Measurements from ENCODE around the gene ADCK2.

The ADCK2 gene

GRCh38 chr7:140631602-140632001, 41.1 kb upstream of the ADCK2 start:
- no peak for DNase-seq
- no peaks in the 10 kb centered on the region for H3K4me1 ChIP-seq (ENCODE audit: control extremely low read depth in 1 of 4, control insufficient read depth in 4 of 4, insufficient read depth in 4 of 4, low read length in 3 of 4)
- H3K27me3 ChIP-seq (replicated peaks in 2 of 5; ENCODE audit: control insufficient read depth in 4 of 5, insufficient read depth in 5 of 5, low read length in 4 of 5): peaks cover 0 to 15% (median 8%) of the 10 kb centered on the region in 5 experiments
- ChIA-PET CTCF (no interaction called here), POLR2A (no interaction called here)
- H3K36me3 ChIP-seq (ENCODE audit: control insufficient read depth in 4 of 4, insufficient read depth in 4 of 4, low read length in 3 of 4): no peaks in the 10 kb centered on the region
- no peak overlapping the region for H3K4me3 ChIP-seq (ENCODE audit: control insufficient read depth in 1 of 7, extremely low read depth in 1 of 7, insufficient read depth in 4 of 7, low read depth in 2 of 7, low read length in 6 of 7)
- no peaks in the 10 kb centered on the region for H3K9me3 ChIP-seq (ENCODE audit: control extremely low read depth in 1 of 5, control insufficient read depth in 4 of 5, insufficient read depth in 2 of 5, low read depth in 1 of 5, low read length in 4 of 5)
- H3K27ac ChIP-seq (ENCODE audit: insufficient read depth in 1 of 2, low read depth in 1 of 2, low read length in 2 of 2, poor library complexity in 1 of 2, severe bottlenecking in 2 of 2): no peak overlapping the region
- WGBS (ENCODE audit: insufficient coverage): 86% methylated on average over 7 of the region's 7 CpGs

- DNase-seq: no peak
- H3K27me3 ChIP-seq (replicated peaks in 2 of 5; ENCODE audit: control insufficient read depth in 4 of 5, insufficient read depth in 5 of 5, low read length in 4 of 5): peaks cover 0 to 45% (median 27%) of the 10 kb centered on the region in 5 experiments
- H3K4me3 ChIP-seq (ENCODE audit: control insufficient read depth in 1 of 7, extremely low read depth in 1 of 7, insufficient read depth in 4 of 7, low read depth in 2 of 7, low read length in 6 of 7): no peak overlapping the region
- 94% methylated on average over 5 of the region's 5 CpGs for WGBS (ENCODE audit: insufficient coverage)
- H3K27ac ChIP-seq (ENCODE audit: insufficient read depth in 1 of 2, low read depth in 1 of 2, low read length in 2 of 2, poor library complexity in 1 of 2, severe bottlenecking in 2 of 2): no peak overlapping the region
- H3K36me3 ChIP-seq (ENCODE audit: control insufficient read depth in 4 of 4, insufficient read depth in 4 of 4, low read length in 3 of 4): no peaks in the 10 kb centered on the region
- H3K9me3 ChIP-seq (ENCODE audit: control extremely low read depth in 1 of 5, control insufficient read depth in 4 of 5, insufficient read depth in 2 of 5, low read depth in 1 of 5, low read length in 4 of 5): no peaks in the 10 kb centered on the region
- peaks cover 0 to 12% (median 9%) of the 10 kb centered on the region in 4 experiments for H3K4me1 ChIP-seq (ENCODE audit: control extremely low read depth in 1 of 4, control insufficient read depth in 4 of 4, insufficient read depth in 4 of 4, low read length in 3 of 4)
- CTCF ChIA-PET: interaction anchor here (0.9 to 1.0 kb wide), 2 partner anchors 18 to 117 kb away, joined by 3 read pairs; no protein-coding TSS in a partner anchor
- POLR2A ChIA-PET: no interaction called here
These were observed 37.4 kb upstream of the ADCK2 start for GRCh38 chr7:140635345-140635744.

GRCh38 chr7:140635816-140636215, 36.9 kb upstream of the ADCK2 start:
- peaks cover 0 to 14% (median 11%) of the 10 kb centered on the region in 4 experiments for H3K4me1 ChIP-seq (ENCODE audit: control extremely low read depth in 1 of 4, control insufficient read depth in 4 of 4, insufficient read depth in 4 of 4, low read length in 3 of 4)
- CTCF ChIA-PET: interaction anchor here (0.9 to 1.0 kb wide), 2 partner anchors 17 to 117 kb away, joined by 3 read pairs; no protein-coding TSS in a partner anchor
- H3K27ac ChIP-seq (ENCODE audit: insufficient read depth in 1 of 2, low read depth in 1 of 2, low read length in 2 of 2, poor library complexity in 1 of 2, severe bottlenecking in 2 of 2): no peak overlapping the region
- WGBS (ENCODE audit: insufficient coverage): 100% methylated on average over 4 of the region's 5 CpGs
- H3K4me3 ChIP-seq (ENCODE audit: control insufficient read depth in 1 of 7, extremely low read depth in 1 of 7, insufficient read depth in 4 of 7, low read depth in 2 of 7, low read length in 6 of 7): no peak overlapping the region
- H3K9me3 ChIP-seq (ENCODE audit: control extremely low read depth in 1 of 5, control insufficient read depth in 4 of 5, insufficient read depth in 2 of 5, low read depth in 1 of 5, low read length in 4 of 5): no peaks in the 10 kb centered on the region
- H3K36me3 ChIP-seq (ENCODE audit: control insufficient read depth in 4 of 4, insufficient read depth in 4 of 4, low read length in 3 of 4): no peaks in the 10 kb centered on the region
- DNase-seq: no peak
- POLR2A ChIA-PET: no interaction called here
- H3K27me3 ChIP-seq (replicated peaks in 2 of 5; ENCODE audit: control insufficient read depth in 4 of 5, insufficient read depth in 5 of 5, low read length in 4 of 5): peaks cover 0 to 47% (median 26%) of the 10 kb centered on the region in 5 experiments

DNA sequence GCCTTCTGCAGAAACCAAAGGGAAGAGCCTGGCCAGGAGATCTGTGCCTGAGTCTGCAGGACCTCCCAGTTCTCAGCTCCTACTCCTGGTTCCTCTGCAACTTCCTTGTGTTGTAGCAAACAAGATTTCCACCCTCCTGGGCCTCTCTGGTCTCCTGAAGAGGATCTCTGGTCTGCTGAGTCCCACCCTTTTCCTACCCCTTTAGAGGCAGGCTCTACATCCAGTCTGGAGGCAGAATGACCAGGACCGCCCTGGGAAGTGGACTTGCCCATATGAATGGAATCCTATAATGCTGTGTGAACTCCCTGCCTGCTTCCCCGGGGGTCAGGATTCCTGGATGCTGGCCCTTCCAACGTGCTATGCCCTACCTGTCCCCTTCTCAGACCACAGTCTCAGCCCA, 35.3 kb upstream of the ADCK2 start:
- ChIA-PET POLR2A (no interaction called here), CTCF (interaction anchor here (1.2 kb wide), 1 partner anchor 16 kb away, joined by 4 read pairs; no protein-coding TSS in a partner anchor)

GRCh38 chr7:140638173-140638791, 34.5 kb upstream of the ADCK2 start:
- H3K27me3 ChIP-seq (replicated peaks in 2 of 5; ENCODE audit: control insufficient read depth in 4 of 5, insufficient read depth in 5 of 5, low read length in 4 of 5): peaks cover 0 to 64% (median 36%) of the 10 kb centered on the region in 5 experiments
- CTCF ChIA-PET: interaction anchor here (1.2 to 1.4 kb wide), 2 partner anchors 13 to 15 kb away, joined by 3 to 4 read pairs; no protein-coding TSS in a partner anchor
- H3K4me1 ChIP-seq (ENCODE audit: control extremely low read depth in 1 of 4, control insufficient read depth in 4 of 4, insufficient read depth in 4 of 4, low read length in 3 of 4): peaks cover 0 to 20% (median 15%) of the 10 kb centered on the region in 4 experiments
- H3K36me3 ChIP-seq (ENCODE audit: control insufficient read depth in 4 of 4, insufficient read depth in 4 of 4, low read length in 3 of 4): no peaks in the 10 kb centered on the region
- POLR2A ChIA-PET: no interaction called here
- H3K27ac ChIP-seq (ENCODE audit: insufficient read depth in 1 of 2, low read depth in 1 of 2, low read length in 2 of 2, poor library complexity in 1 of 2, severe bottlenecking in 2 of 2): no peak overlapping the region
- DNase-seq: no peak
- no peak overlapping the region for H3K4me3 ChIP-seq (ENCODE audit: control insufficient read depth in 1 of 7, extremely low read depth in 1 of 7, insufficient read depth in 4 of 7, low read depth in 2 of 7, low read length in 6 of 7)
- 100% methylated on average over 5 of the region's 6 CpGs for WGBS (ENCODE audit: insufficient coverage)
- H3K9me3 ChIP-seq (ENCODE audit: control extremely low read depth in 1 of 5, control insufficient read depth in 4 of 5, insufficient read depth in 2 of 5, low read depth in 1 of 5, low read length in 4 of 5): no peaks in the 10 kb centered on the region

More for the DNA sequence above, 35.3 kb upstream of the ADCK2 start:
- Histone ChIP-seq H3K9me3 (ENCODE audit: control extremely low read depth in 1 of 5, control insufficient read depth in 4 of 5, insufficient read depth in 2 of 5, low read depth in 1 of 5, low read length in 4 of 5) (no peaks in the 10 kb centered on the region), H3K27ac (ENCODE audit: insufficient read depth in 1 of 2, low read depth in 1 of 2, low read length in 2 of 2, poor library complexity in 1 of 2, severe bottlenecking in 2 of 2) (no peak overlapping the region), H3K36me3 (ENCODE audit: control insufficient read depth in 4 of 4, insufficient read depth in 4 of 4, low read length in 3 of 4) (no peaks in the 10 kb centered on the region), H3K4me1 (ENCODE audit: control extremely low read depth in 1 of 4, control insufficient read depth in 4 of 4, insufficient read depth in 4 of 4, low read length in 3 of 4) (peaks cover 0 to 20% (median 15%) of the 10 kb centered on the region in 4 experiments), H3K4me3 (ENCODE audit: control insufficient read depth in 1 of 7, extremely low read depth in 1 of 7, insufficient read depth in 4 of 7, low read depth in 2 of 7, low read length in 6 of 7) (no peak overlapping the region), H3K27me3 (replicated peaks in 2 of 5; ENCODE audit: control insufficient read depth in 4 of 5, insufficient read depth in 5 of 5, low read length in 4 of 5) (peaks cover 0 to 57% (median 31%) of the 10 kb centered on the region in 5 experiments)
- no peak for DNase-seq
- WGBS (ENCODE audit: insufficient coverage): 81% methylated on average over 3 of the region's 3 CpGs

DNA sequence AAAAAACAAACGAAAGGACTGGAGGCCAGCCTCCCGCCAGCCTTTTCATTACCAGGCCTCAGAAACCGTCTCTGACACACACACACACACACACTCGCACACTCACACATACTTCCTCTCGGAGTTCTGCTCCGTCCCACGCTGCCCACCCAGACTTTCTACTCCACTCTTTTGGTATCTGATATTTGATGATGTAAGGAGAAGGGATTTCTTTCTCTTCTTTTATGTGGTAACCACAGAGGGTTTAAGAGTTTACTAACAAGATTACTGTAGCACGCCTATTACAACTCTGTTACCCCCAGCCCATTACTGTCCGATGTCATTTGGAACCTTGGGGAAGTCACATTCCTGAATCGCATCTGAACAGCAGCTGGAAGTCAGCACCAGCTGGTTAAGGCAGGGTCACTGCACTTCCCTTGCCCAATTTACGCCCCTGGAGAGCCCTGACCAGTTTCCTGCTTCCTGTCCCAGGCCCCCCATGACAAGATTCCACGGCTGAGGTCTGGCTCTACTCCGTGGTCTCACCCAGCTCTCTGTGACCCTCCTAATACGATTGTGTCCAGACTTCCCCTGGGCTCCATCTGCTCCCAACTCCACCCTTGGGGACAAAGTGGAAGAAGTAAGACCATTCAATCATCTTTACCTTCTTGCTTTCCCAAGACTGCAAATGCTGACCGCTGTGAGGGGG, 33.2 kb upstream of the ADCK2 start:
- Histone ChIP-seq H3K4me3 (ENCODE audit: control insufficient read depth in 1 of 7, extremely low read depth in 1 of 7, insufficient read depth in 4 of 7, low read depth in 2 of 7, low read length in 6 of 7) (peak overlapping the region in 6 of 7 experiments; percentile 34 to 75 (median 58)), H3K36me3 (ENCODE audit: control insufficient read depth in 4 of 4, insufficient read depth in 4 of 4, low read length in 3 of 4) (no peaks in the 10 kb centered on the region), H3K4me1 (ENCODE audit: control extremely low read depth in 1 of 4, control insufficient read depth in 4 of 4, insufficient read depth in 4 of 4, low read length in 3 of 4) (peaks cover 0 to 20% (median 15%) of the 10 kb centered on the region in 4 experiments), H3K27ac (ENCODE audit: insufficient read depth in 1 of 2, low read depth in 1 of 2, low read length in 2 of 2, poor library complexity in 1 of 2, severe bottlenecking in 2 of 2) (no peak overlapping the region), H3K9me3 (ENCODE audit: control extremely low read depth in 1 of 5, control insufficient read depth in 4 of 5, insufficient read depth in 2 of 5, low read depth in 1 of 5, low read length in 4 of 5) (no peaks in the 10 kb centered on the region), H3K27me3 (replicated peaks in 2 of 5; ENCODE audit: control insufficient read depth in 4 of 5, insufficient read depth in 5 of 5, low read length in 4 of 5) (peaks cover 0 to 71% (median 36%) of the 10 kb centered on the region in 5 experiments)
- peak; percentile 52 to 76 (median 72) for DNase-seq
- ChIA-PET CTCF (interaction anchor here (0.9 to 1.4 kb wide), 3 partner anchors 13 to 17 kb away, joined by 3 read pairs; no protein-coding TSS in a partner anchor), POLR2A (no interaction called here)
- 2% methylated on average over 6 of the region's 15 CpGs for WGBS (ENCODE audit: insufficient coverage)

Measured in common myeloid progenitor, CD34-positive (primary cell).